Measurements from ENCODE around the gene TBC1D9B. TPM values are rescaled to one million over a fixed set of nuclear protein-coding genes. Genes with fewer than 3 reads are reported as not detected.

Gene TBC1D9B
- total and polyA plus RNA-seq, 9 of the 15 experiments (the other 6 are each of a cell fraction or from before 2014, with no cell fraction given), result 2.9 to 59.1 (median 33.5) TPM

- TF ChIP-seq ZNF224 (CRISPR knock-in tag; IDR thresholded peaks at IDR 0.05) (no peak), NELFE (IDR thresholded peaks at IDR 0.05; ENCODE audit: insufficient read depth, insufficient read length) (no peak), HNRNPLL (IDR thresholded peaks at IDR 0.05; ENCODE audit: low read depth, low read length, poor library complexity, severe bottlenecking) (no peak), BRCA1 (IDR thresholded peaks at IDR 0.05) (no peak), BRCA1 (CRISPR knock-in tag; IDR thresholded peaks at IDR 0.05) (no peak), CREBBP (IDR thresholded peaks at IDR 0.05; ENCODE audit: low read depth, low read length) (no peak)
Measured at GRCh38 chr5:179902763-179903158, 4.9 kb downstream of the TBC1D9B start (continued).

GRCh38 chr5:179901915-179902762 is 5.6 kb downstream of the TBC1D9B start:
- no peak for ATAC-seq
- no peak for DNase-seq (ENCODE audit: extremely low read depth in 1 of 4, low spot score in 3 of 4)
- intact Hi-C loops (cut with micrococcal nuclease), result no loop called here
- no peaks in the 10 kb centered on the region for H4K20me1 ChIP-seq (replicated peaks; ENCODE audit: control insufficient read depth, insufficient read depth, low read length)
- in situ Hi-C loops (cut with MboI), result no loop called here
- H3K9me3 ChIP-seq (replicated peaks; ENCODE audit: control insufficient read depth, insufficient read depth, low read depth, low read length), result no peaks in the 10 kb centered on the region
- no peaks in the 10 kb centered on the region for H3K27me3 ChIP-seq (ENCODE audit: control insufficient read depth in 2 of 2, insufficient read depth in 2 of 2, low read length in 2 of 2)
- POLR2A ChIA-PET, result interaction anchor here (1.1 to 1.4 kb wide), 2 partner anchors 13 to 14 kb away, joined by 4 read pairs; no protein-coding TSS in a partner anchor
- H3K9me1 ChIP-seq (ENCODE audit: control insufficient read depth, insufficient read depth, low read length), result peaks cover 5% of the 10 kb centered on the region
- H3K27ac ChIP-seq (ENCODE audit: extremely low read depth, low read depth, low read length), result no peak overlapping the region
- no peak for FAIRE-seq
- CTCF ChIA-PET (ENCODE audit: low intra/inter-chr PET ratio), result no interaction called here
- peaks cover 24% of the 10 kb centered on the region for H3K79me2 ChIP-seq (ENCODE audit: control insufficient read depth, insufficient read depth, low read length)
- no peak overlapping the region for H3K4me2 ChIP-seq (ENCODE audit: insufficient read depth, low read length)
- peaks cover 83% of the 10 kb centered on the region for H3K36me3 ChIP-seq (ENCODE audit: control insufficient read depth, insufficient read depth, low read length)
- H3K4me1 ChIP-seq (replicated peaks in 1 of 2; ENCODE audit: control insufficient read depth in 2 of 2, insufficient read depth in 2 of 2, low read length in 2 of 2), result peaks cover 4 to 30% of the 10 kb centered on the region in 2 experiments; a peak in 4 of 5 replicates
- TF ChIP-seq CHD4 (IDR thresholded peaks at IDR 0.05; ENCODE audit: insufficient read depth, insufficient replicate concordance, low read depth, low read length, poor library complexity, severe bottlenecking) (no peak), POLR2G (IDR thresholded peaks at IDR 0.05; ENCODE audit: low read depth, low read length) (peak; percentile 59), ZSCAN29 (IDR thresholded peaks at IDR 0.05) (no peak), CXXC5 (CRISPR knock-in tag; IDR thresholded peaks at IDR 0.05) (no peak), RBFOX2 (IDR thresholded peaks at IDR 0.05; ENCODE audit: low read depth, low read length) (peak; percentile 29; the same call in 1 of the 2 replicates)
- H3K9ac ChIP-seq (ENCODE audit: insufficient read depth in 1 of 2, low read depth in 2 of 2, low read length in 2 of 2), result peak overlapping the region in 1 of 2 experiments; percentile 8; a peak in 2 of 4 replicates
- no TSS peak for BruUV-seq (replicated peaks)
- 93% methylated on average over 11 of the region's 15 CpGs for WGBS (ENCODE audit: insufficient coverage, low coverage, missing lambda C conversion rate)
- no peak overlapping the region for H2AFZ ChIP-seq (ENCODE audit: low read depth, low read length)
- H3K4me3 ChIP-seq, result no peak overlapping the region

Measured in K562 (cell line).